Stimulated activated CD4-positive, alpha-beta T cell treated with anti-CD3 and anti-CD28 coated beads, Interleukin-12 subunit alpha, Interleukin-12 subunit beta, amount 100 ng/mL, for 4 hours (primary cell): ENCODE results near the gene ZNF746.
"Not testable (repeated sequence)": the region's sequence is repeated elsewhere in the genome, so short reads cannot be mapped to it uniquely, and the experiment has no call there.

Experiments
- DNase-seq: peaks from one replicate; pipeline ENCODE4 v3.0.0-alpha.2; 2020

Gene ZNF746

GRCh38 chr7:149497467-149498261 lies at the start of gene ZNF746:
TSS of gene ZNF746 (minus strand) at chr7:149497809. CDS start at chr7:149497536, 273 bp downstream.
- DNase-seq = peak; percentile 83

- DNase-seq = no peak
These were observed 49.5 kb upstream of the ZNF746 start for GRCh38 chr7:149547126-149547525.

GRCh38 chr7:149546331-149546730 lies 48.7 kb upstream of the ZNF746 start:
- no peak for DNase-seq

- no peak for DNase-seq
These were observed 46.4 kb upstream of the ZNF746 start for GRCh38 chr7:149544028-149544427.

DNA sequence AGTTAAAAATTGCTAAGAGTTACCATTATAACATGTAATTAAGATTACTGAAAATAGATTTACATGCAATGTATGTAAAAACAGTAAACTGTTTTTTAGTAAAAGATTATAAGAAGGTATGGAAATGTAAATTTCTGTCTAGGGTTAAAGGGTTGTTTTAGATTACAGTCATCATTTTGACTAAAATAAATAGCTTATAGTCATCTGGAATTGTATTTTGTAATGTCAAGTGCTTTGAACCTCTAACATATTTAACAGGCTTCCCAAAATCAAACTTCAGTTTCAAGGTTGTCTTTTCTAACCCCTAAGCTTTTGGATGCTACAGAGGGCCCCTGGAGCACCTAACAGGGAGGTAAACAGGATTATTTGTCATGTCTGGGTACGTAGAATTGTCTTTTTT lies 35.0 kb upstream of the ZNF746 start:
- no peak for DNase-seq

GRCh38 chr7:149529136-149529718 lies 31.6 kb upstream of the ZNF746 start:
- no peak for DNase-seq

DNA sequence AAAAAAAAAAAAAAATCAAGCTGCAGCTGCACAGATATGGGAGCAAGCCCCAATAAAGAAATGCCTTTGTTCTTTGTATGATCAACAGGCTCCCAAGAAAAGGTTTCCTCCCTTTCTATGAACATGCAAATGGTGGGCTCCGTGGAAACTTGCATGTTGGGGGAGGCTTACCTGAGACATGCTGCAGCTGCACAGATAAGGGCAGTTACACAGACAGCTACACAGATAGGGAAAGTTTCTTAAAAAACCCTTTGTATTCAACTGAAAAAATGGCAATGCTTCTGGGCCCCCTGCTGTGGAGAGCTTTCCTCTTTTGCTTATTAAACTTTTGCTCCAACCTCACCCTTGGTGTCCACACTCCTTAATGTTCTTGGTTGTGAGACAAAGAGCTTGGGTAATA lies 29.8 kb upstream of the ZNF746 start:
- no peak for DNase-seq

DNA sequence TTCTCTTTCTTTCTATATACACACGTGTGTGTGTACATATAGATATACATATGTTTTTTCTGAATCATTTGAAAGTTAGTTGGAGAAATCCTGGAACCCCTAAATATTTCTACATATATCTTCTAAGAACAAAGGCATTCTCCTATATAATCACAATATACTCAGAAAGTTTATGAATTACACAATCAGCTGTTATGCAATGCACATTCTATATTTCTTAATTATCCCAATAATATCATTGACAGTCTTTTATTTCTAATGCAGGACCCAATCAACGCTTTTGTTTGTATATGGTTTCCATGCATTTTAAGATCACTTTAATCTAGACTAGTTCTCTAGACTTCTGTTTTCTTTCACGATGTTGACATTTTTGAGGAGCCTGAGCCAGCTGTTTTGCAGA lies 27.7 kb upstream of the ZNF746 start:
- DNase-seq = no peak

DNA sequence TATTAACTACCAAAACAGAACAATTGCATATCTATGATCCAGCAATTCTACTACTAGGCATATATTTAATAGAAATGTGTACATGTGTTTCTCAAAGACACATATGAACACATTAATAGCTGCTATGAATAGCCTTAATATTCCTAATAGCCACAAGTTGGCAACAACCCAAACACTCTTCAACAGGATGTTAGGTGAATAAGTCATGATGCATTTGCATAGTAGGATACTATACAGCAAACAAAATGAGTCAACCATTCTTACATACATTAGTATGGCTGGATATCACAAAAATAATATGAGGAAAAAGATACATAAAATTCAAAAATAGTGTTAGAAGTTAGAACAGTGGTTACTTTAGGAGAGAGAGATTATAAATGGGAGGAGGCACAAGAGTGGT lies 26.8 kb upstream of the ZNF746 start:
- DNase-seq = no peak

DNA sequence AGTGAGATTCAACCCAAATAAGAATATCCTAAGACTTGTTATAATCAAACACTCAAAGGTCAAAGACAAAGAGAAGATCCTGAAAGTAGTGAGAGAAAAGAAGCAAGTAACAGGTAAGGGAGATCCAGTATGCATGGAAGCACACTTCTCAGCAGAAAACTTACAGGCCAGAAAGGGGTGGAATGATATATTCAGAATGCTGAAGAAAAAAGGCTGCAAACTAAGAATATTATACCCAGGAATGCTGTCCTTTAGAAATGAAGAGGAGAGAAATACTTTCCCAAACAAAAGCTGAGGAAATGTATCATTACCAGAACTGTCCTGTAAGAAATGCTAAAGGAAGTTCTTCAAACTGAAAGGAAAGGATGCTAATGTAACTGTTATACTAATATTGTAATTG lies 12.6 kb upstream of the ZNF746 start:
- DNase-seq = no peak

DNA sequence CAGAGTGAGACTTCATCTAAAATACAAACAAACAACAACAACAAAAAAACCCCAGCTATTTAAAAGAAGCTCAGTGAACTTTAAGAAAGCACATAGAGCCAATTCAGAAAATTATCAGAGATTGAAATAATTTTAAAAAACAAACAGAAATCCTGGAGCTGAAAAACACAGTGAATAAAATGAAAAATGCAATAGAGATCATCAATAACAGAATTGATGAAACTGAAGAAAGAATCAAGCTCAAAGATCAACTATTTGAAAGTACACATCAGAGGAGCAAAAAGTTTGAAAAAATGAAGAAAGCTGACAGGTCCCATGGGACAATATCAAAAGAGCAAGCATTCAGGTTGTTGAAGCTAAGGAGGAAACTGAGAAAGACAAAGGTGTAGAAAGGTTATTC lies 12.2 kb upstream of the ZNF746 start:
- DNase-seq = no peak

- no peak for DNase-seq
These were observed 7.9 kb upstream of the ZNF746 start for GRCh38 chr7:149505551-149505950.

GRCh38 chr7:149501651-149502050 lies 4.0 kb upstream of the ZNF746 start:
- no peak for DNase-seq

GRCh38 chr7:149500910-149501309 lies 3.3 kb upstream of the ZNF746 start:
- DNase-seq = no peak

- DNase-seq = no peak
These were observed 2.6 kb upstream of the ZNF746 start for GRCh38 chr7:149500201-149500600.

GRCh38 chr7:149498811-149499210 lies 1.2 kb upstream of the ZNF746 start:
- no peak for DNase-seq

DNA sequence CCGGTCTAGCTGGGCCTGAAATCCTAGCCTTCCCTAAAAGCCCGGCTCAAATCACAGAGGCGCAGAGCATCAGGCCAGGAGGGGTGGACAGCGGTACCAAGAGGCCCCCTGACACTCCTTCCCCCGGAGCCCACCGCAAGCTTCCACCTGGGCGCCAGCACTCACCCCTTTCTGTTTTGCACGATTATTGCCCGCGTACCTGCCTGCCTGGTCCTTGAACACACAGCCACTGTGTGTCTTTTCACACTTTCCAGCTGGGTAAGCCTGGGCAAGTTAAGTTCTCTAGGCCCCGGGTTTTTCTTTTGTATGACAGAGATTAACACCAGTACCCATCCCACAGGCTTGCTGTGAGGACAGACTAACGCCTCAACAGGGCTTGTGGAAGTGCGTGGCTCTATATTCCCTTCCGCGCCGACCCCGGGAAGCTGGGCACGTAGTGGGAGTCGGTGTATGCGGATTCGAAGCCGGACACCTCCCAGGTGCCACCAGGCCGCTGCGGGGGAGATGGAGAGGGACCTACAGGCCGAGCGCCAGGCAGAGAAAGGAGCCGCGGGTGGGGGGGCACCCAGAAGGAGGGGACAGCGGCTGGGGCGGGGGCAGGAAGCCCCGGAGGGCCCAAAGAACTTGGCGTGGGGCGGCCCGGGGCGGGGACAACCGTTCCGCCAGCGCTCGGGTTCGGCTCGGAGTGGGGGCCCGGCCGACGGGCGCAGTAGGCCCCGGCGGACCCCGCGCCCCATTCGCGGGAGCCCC lies 792 bp downstream of the ZNF746 start:
- DNase-seq = peak; percentile 56

DNA sequence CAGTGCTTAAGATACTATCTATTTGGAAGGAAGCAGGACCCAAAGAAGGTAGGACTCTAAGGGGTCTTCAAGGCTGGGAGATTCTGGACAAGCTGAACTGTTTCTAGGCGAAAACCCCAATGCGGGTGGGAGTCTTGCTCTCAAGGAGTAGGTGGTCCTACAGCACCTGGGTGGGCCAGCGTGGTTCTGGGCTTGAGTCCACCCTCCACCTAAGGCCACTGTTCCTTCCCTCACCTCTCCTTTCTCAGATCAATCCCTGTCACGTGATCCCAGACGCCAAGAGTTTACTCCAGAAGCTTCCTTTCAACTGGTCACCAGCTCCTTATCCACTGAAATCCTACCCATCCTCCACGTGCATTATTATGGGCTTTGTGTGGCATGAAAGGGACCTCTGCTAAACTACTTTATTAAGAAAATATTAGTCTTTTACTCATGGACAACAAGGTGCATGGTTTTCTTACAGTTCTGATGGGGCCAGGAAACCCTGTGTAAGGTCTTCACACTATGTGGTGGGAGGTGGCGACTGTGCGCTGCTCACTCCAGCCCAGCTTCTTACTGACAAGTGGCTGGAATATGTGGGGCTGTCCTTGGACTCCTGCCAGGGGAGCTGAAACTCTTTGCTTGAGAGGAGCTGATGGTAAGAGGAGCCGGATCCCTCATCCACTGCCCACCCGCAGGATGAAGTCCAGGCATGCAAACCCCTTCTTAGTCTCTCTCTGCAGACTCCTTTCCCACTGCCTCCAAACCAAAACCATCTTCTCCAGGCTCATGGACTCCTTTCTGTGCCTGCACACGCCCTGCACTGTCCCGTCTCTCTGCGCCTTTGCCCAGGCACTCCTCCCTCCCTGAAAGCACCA lies 1.6 kb downstream of the ZNF746 start:
- DNase-seq = no peak

DNA sequence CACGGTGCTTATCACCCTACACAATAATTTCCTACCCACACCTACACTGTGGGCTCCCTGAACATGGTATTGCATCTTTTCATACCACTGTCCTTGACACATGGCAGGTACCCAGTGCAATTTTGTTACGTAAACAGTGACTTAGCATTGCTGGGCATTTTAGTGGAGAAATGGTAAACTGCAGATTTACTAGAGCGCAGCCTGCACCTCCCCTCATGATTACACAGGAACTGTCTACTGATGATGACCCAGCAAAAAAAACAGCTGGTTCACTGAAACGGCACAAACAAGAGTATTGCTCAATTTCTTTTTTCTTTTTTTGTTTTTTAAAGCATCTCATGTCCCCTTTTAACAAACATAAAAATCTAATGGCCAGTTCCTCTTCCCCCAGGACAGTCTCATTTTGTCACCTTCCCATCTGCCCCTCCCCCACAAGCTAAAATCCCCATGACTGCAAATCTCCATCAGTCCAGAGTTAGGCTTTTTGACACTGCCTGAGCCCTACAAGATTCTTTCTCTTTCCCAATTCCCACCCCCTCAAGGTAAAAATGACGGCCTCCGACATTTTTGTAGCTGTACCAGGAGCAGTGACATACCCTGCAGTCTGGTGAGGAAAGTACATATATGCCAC lies 2.8 kb downstream of the ZNF746 start:
- no peak for DNase-seq

GRCh38 chr7:149493975-149494374 lies 3.6 kb downstream of the ZNF746 start:
- DNase-seq = not testable (repeated sequence)

- no peak for DNase-seq
These were observed 4.2 kb downstream of the ZNF746 start for GRCh38 chr7:149493366-149493765.

DNA sequence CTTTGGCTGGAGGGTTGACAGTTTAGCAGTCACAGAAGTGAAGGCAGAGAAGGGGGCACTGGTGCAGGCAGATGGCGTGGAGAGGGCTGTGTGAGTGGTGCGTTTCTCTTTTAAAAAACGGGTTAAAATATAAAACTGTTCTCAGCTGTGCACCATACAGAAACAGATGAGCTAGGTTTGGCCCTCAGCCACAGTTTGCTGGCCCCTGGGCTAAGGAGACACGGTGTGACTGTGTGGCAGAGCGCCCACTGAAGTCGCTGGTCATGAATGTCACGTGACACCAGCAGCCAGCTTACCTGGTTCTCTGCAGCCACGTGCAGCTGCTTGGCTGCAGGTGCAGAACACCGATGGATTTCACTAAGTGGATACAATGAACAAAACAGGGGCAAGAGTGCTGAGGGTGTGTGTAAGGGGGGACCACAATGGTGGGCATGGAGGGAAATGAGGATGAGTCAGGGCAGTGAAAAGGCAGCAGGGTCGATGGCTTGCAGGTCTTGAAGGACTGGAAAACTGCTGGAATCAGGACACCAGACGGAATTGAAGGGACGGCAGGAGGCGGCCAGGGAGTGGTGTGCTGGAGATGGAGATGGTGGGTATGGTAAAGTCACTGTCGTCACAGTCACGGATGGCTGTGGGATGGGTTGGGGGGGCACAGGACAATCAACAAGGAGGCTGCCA lies 7.4 kb downstream of the ZNF746 start:
- DNase-seq = no peak
